GM12875 (cell line): ENCODE measurements around the gene RNF128.

Experiments used
- H3K4me3 ChIP-seq: one replicate; pipeline ENCODE4 v1.5.1; 2011; ENCODE audit warnings: low read depth, low read length, control low read depth
- CTCF ChIP-seq: IDR thresholded peaks from 2 replicates; pipeline ENCODE4 v1.5.1; 2011; ENCODE audit warnings: low read depth, mild to moderate bottlenecking, control low read depth, inconsistent platforms, low read length, moderate library complexity, borderline replicate concordance; ENCODE audit not compliant: insufficient read depth

RNF128 gene

DNA sequence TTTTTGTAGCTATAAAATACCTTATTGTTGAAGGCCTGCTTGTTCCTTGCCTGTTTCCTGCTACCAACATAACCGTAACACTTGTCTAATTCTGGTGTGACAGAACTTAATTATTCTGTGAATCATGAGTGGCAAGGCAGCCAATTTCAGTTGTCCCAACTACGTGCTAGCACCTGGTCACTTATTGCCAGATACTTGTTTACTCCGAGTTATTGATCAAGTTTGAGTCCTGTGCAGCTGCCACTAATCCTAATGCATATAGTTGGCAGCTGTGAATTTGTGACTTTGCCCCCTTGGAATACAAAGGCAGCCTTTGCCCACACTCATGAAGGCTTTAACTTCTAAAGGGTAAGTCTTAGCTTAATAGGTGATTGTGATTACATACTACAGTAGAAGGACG, 7.8 kb upstream of the RNF128 start:
- no peak overlapping the region for H3K4me3 ChIP-seq
- TF ChIP-seq CTCF, result no peak

DNA sequence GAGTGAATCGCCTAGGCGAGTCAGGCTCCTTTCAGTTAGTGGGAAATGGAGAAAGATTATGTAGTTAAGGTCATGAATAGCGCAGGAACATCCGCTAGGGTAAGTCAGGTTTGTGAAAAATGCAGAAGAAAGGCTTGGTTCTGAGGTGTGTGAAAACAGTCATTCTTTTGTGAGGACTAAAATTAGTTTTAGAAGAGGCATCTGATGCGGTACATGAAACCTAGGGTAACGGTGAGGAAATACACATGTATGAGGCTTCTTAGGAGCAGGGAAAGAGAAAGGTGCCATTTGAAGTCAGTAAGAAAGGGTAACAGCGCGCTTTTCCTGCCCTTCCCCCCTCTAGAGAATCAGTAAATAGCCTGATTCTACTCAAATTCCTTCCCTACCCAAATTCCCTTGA, 570 bp upstream of the RNF128 start:
- TF ChIP-seq CTCF, result no peak
- no peak overlapping the region for H3K4me3 ChIP-seq

DNA sequence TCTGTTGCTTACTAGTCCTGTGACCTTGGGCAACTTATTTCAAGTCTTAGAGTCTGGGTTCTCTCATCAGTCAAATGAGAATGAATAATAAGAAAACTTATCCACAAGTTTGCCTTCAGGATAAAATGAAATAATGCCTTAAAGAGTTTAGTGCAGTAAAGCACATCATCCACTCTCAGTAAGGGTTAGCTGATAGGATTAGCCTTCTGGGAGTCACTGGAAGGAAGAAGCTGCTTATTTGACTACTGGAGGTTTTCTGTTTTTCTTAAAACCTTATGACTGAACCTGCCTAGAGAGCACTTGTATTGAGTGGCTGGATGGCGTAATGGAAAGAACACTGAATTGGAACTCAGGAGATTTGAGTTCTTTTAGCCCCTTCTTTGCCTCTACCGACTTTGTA, 1.8 kb downstream of the RNF128 start:
- no peak overlapping the region for H3K4me3 ChIP-seq
- TF ChIP-seq CTCF, result no peak

DNA sequence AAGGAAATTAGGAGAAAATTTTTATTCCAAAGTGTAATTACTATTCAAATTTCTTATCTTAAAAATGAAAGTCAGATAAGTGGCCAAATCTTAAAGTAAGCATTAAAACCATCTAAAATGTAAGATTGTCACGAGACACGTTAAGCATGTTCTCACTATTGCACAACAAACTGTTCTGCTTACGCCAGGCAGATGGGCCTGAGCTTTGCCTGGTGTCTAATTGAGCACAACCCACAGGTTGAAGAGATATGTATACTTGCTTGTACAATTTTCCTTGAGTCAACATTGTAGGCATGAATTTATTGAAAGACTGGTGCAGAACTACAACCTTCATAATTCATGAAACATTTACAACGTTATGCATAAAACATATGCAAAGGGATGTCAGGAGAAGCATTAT, 3.9 kb downstream of the RNF128 start:
- no peak for TF ChIP-seq CTCF

DNA sequence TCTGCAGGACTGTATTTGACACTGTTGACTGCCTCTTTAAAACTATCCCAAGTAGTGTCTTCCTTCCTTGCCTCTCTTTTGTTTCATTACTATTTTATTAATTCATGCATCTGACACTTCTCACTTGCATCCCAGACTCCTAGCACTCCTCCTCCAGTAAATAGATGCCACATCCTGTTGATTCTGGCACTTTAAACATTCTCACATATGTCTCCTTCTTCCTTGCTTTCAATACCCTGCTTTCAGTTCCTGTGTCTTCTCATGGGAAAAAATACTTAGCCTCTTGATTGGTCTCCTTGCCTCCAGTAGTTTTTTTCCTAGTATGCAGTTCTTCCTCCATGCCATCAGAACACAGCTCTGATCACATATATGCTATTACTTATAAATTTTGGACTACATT, 5.1 kb downstream of the RNF128 start:
- no peak for TF ChIP-seq CTCF
- H3K4me3 ChIP-seq, result no peak overlapping the region

More for the DNA sequence above, 3.9 kb downstream of the RNF128 start:
- no peak overlapping the region for H3K4me3 ChIP-seq

- H3K4me3 ChIP-seq, result no peak overlapping the region
- TF ChIP-seq CTCF, result no peak
Observed at GRCh38 chrX:106734827-106735226, 8.3 kb downstream of the RNF128 start.

- no peak for TF ChIP-seq CTCF
- H3K4me3 ChIP-seq, result no peak overlapping the region
Observed at GRCh38 chrX:106740193-106740780, 13.8 kb downstream of the RNF128 start.
